ENCODE data around the gene ALDH1B1.

The ALDH1B1 gene

GRCh38 chr9:38384990-38385848 lies 7.3 kb upstream of the ALDH1B1 start:
- no peak for TF ChIP-seq POLR2AphosphoS5 (IDR thresholded peaks at IDR 0.05; ENCODE audit: low read depth, low read length)
- no peak for TF ChIP-seq TAF1 (IDR thresholded peaks at IDR 0.05; ENCODE audit: borderline replicate concordance, insufficient read depth, low read length)
- TF ChIP-seq, protein P1, sequence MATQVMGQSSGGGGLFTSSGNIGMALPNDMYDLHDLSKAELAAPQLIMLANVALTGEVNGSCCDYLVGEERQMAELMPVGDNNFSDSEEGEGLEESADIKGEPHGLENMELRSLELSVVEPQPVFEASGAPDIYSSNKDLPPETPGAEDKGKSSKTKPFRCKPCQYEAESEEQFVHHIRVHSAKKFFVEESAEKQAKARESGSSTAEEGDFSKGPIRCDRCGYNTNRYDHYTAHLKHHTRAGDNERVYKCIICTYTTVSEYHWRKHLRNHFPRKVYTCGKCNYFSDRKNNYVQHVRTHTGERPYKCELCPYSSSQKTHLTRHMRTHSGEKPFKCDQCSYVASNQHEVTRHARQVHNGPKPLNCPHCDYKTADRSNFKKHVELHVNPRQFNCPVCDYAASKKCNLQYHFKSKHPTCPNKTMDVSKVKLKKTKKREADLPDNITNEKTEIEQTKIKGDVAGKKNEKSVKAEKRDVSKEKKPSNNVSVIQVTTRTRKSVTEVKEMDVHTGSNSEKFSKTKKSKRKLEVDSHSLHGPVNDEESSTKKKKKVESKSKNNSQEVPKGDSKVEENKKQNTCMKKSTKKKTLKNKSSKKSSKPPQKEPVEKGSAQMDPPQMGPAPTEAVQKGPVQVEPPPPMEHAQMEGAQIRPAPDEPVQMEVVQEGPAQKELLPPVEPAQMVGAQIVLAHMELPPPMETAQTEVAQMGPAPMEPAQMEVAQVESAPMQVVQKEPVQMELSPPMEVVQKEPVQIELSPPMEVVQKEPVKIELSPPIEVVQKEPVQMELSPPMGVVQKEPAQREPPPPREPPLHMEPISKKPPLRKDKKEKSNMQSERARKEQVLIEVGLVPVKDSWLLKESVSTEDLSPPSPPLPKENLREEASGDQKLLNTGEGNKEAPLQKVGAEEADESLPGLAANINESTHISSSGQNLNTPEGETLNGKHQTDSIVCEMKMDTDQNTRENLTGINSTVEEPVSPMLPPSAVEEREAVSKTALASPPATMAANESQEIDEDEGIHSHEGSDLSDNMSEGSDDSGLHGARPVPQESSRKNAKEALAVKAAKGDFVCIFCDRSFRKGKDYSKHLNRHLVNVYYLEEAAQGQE (IDR thresholded peaks at IDR 0.05; ENCODE audit: insufficient read depth in 1 of 2, low read depth in 2 of 2, low read length in 2 of 2) = no peak
- no peak for TF ChIP-seq SIN3A (IDR thresholded peaks at IDR 0.05; ENCODE audit: borderline replicate concordance, insufficient read depth, low read length)
- no peak for TF ChIP-seq FOXP2 (optimal IDR thresholded peaks at IDR 0.05; ENCODE audit: borderline replicate concordance, extremely low read depth, extremely low read length, insufficient read depth)

DNA sequence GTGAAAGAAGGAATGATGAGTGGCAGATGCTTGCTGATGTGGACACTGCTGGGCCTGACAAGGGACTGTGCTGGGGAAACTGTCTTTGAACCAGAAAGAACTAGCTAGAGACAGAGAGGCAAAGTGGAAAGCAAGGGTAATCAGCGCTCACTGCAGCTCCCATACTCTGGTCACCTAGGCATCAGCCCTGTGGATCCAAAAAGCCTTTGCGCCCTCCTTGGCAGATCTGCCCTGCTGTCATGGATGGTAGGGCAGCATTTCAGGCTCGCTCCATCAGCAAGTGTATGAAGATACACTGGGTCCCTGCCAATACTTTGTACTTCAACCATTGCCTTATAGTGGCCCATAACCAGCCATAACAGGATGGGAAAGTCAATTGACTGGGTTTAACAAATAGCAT lies 6.6 kb upstream of the ALDH1B1 start:
- TF ChIP-seq TAF1 (IDR thresholded peaks at IDR 0.05; ENCODE audit: borderline replicate concordance, insufficient read depth, low read length) (no peak), POLR2AphosphoS5 (IDR thresholded peaks at IDR 0.05; ENCODE audit: low read depth, low read length) (no peak)
- TF ChIP-seq, protein P1 (IDR thresholded peaks at IDR 0.05; ENCODE audit: insufficient read depth in 1 of 2, low read depth in 2 of 2, low read length in 2 of 2) = no peak

DNA sequence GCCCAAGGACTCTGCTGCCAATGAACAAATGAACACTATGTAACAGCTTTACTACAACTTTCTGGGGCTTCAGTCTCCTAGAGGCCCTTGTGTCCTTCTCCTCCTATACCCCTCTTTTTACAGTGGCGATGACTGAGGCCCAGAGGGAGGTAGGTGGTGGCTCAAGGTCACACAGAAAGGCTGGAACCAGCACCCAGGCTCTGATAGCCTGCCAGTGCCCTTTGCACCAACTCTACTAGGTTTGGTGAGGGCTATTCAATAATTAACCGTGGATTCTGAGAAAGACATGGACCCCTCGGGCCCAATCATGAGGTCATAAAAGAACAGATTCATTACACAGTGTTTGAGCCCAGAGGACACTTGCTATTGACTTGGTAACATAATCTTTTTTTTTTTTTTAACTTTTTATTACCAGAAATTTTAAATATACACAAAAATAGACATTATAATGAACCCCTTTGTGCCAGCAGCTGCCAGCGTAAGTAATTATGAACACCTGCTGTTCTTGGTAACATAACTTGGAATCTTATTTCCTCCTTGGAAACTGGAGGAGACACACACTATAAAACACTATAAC lies 6.1 kb upstream of the ALDH1B1 start:
- TF ChIP-seq, protein P1 (IDR thresholded peaks at IDR 0.05; ENCODE audit: insufficient read depth in 1 of 2, low read depth in 2 of 2, low read length in 2 of 2) = no peak
- TF ChIP-seq POLR2AphosphoS5 (IDR thresholded peaks at IDR 0.05; ENCODE audit: low read depth, low read length) = no peak
- no peak for TF ChIP-seq FOXP2 (optimal IDR thresholded peaks at IDR 0.05; ENCODE audit: borderline replicate concordance, extremely low read depth, extremely low read length, insufficient read depth)
- no peak for TF ChIP-seq TAF1 (IDR thresholded peaks at IDR 0.05; ENCODE audit: borderline replicate concordance, insufficient read depth, low read length)
- TF ChIP-seq SIN3A (IDR thresholded peaks at IDR 0.05; ENCODE audit: borderline replicate concordance, insufficient read depth, low read length) = no peak

GRCh38 chr9:38387066-38387465 lies 5.4 kb upstream of the ALDH1B1 start:
- TF ChIP-seq SIN3A (IDR thresholded peaks at IDR 0.05; ENCODE audit: borderline replicate concordance, insufficient read depth, low read length) = no peak
- TF ChIP-seq POLR2AphosphoS5 (IDR thresholded peaks at IDR 0.05; ENCODE audit: low read depth, low read length) = no peak
- no peak for TF ChIP-seq TAF1 (IDR thresholded peaks at IDR 0.05; ENCODE audit: borderline replicate concordance, insufficient read depth, low read length)
- TF ChIP-seq FOXP2 (optimal IDR thresholded peaks at IDR 0.05; ENCODE audit: borderline replicate concordance, extremely low read depth, extremely low read length, insufficient read depth) = no peak
- TF ChIP-seq, protein P1 (IDR thresholded peaks at IDR 0.05; ENCODE audit: insufficient read depth in 1 of 2, low read depth in 2 of 2, low read length in 2 of 2) = no peak

All from PFSK-1 (cell line).